Panc1 (cell line): Measurements from ENCODE around the gene RAB11FIP2. TPM values are rescaled to one million over a fixed set of nuclear protein-coding genes. Genes with fewer than 3 reads are reported as not detected.

Experiments
- ATAC-seq: fragments of 200-7000 bp; cut with Tn5 transposase; 2 replicates; pipeline ENCODE4 v1.9.1; 2020; ENCODE audit warnings: mild to moderate bottlenecking, moderate library complexity
- BruUV-seq: library from RNA; stranded (reverse); fragments of 400-500 nt; replicated peaks from 2 replicates; lab custom pipeline; 2021; lab: Mats Ljungman, UMichigan
- CTCF ChIA-PET: fragments of 300-600 bp; sonication (Branson Sonifier 250); formaldehyde crosslinking; loops from one replicate; lab custom pipeline; 2022; ENCODE audit warnings: antibody characterized with exemption; lab: Charles Lee
- POLR2A ChIA-PET: fragments of 300-600 bp; sonication (Branson Sonifier 250); formaldehyde crosslinking; loops from one replicate; lab custom pipeline; 2022; ENCODE audit warnings: antibody characterized with exemption; lab: Charles Lee
- DNase-seq: peaks from one replicate; pipeline ENCODE4 v3.0.0-alpha.2; 2010; ENCODE audit warnings: low read depth, low spot score
- H3K27ac ChIP-seq: 2 replicates; pipeline ENCODE4 v1.5.1; 2011; ENCODE audit warnings: mild to moderate bottlenecking, low read length, inconsistent platforms
- H3K27me3 ChIP-seq: fragments of 200-500 bp; sonication (Bioruptor generic); 2 replicates; pipeline ENCODE4 v1.6.0; 2014; ENCODE audit warnings: low read length, inconsistent platforms; ENCODE audit not compliant: control insufficient read depth, insufficient read depth
- H3K36me3 ChIP-seq: fragments of 200-500 bp; sonication (Bioruptor generic); 2 replicates; pipeline ENCODE4 v1.5.1; 2014; ENCODE audit warnings: inconsistent platforms, mild to moderate bottlenecking, low read length, moderate library complexity; ENCODE audit not compliant: control insufficient read depth, insufficient read depth
- H3K4me1 ChIP-seq: 2 replicates; pipeline ENCODE4 v1.5.1; 2011; ENCODE audit warnings: inconsistent platforms, mild to moderate bottlenecking, low read length, moderate library complexity; ENCODE audit not compliant: control insufficient read depth, insufficient read depth
- H3K4me3 ChIP-seq, 2 experiments: 2 replicates each; pipeline ENCODE4 v1.5.1; 2011 to 2012; ENCODE audit warnings: low read depth in 2 of 2, low read length in 2 of 2, mild to moderate bottlenecking in 2 of 2, inconsistent platforms in 1 of 2, moderate library complexity in 1 of 2
- H3K9me3 ChIP-seq: fragments of 200-500 bp; sonication (Bioruptor generic); 2 replicates; pipeline ENCODE4 v1.5.1; 2014; ENCODE audit warnings: low read depth, mild to moderate bottlenecking, inconsistent platforms, low read length, moderate library complexity; ENCODE audit not compliant: control insufficient read depth, insufficient read depth
- CTCF ChIP-seq: fragments of 450-650 bp; IDR thresholded peaks from 2 replicates; pipeline ENCODE4 v1.5.1; 2017; ENCODE audit warnings: mild to moderate bottlenecking
- POLR2AphosphoS5 ChIP-seq: IDR thresholded peaks from 2 replicates; pipeline ENCODE4 v1.6.1; 2012; ENCODE audit warnings: mild to moderate bottlenecking, low read depth, low read length, moderate library complexity
- SIN3A ChIP-seq: IDR thresholded peaks from 2 replicates; pipeline ENCODE4 v1.6.1; 2012; ENCODE audit warnings: low read depth, mild to moderate bottlenecking, low read length, moderate library complexity, borderline replicate concordance; ENCODE audit not compliant: insufficient read depth
- TCF7L2 ChIP-seq: IDR thresholded peaks from 2 replicates; pipeline ENCODE4 v1.6.1; 2011; ENCODE audit warnings: mild to moderate bottlenecking, low read depth, low read length, inconsistent platforms
- in situ Hi-C: cut with HindIII; loops from 2 replicates; pipeline ENCODE4 v1.10.0; 2016; ENCODE audit warnings: low sequenced_read_pairs, low pct_unique_long_range_greater_than_20kb
- intact Hi-C: fragments of 100-400 bp; cut with micrococcal nuclease; formaldehyde crosslinking; loops from one replicate; pipeline ENCODE4 v1.10.0; 2022; ENCODE audit not compliant: unreplicated experiment
- total RNA-seq: library from RNA; stranded (reverse); gene quantifications from one replicate; pipeline ENCODE4 v1.2.1, GENCODE V29; 2021; ENCODE audit not compliant: unreplicated experiment
- TF ChIP-seq, protein P1 (sequence below), 2 experiments: IDR thresholded peaks; 2 replicates each; pipeline ENCODE4 v1.6.1; 2011 to 2012; ENCODE audit warnings: low read depth in 2 of 2, control low read depth in 1 of 2, low read length in 1 of 2, mild to moderate bottlenecking in 1 of 2, moderate library complexity in 1 of 2; ENCODE audit not compliant: insufficient read depth in 1 of 2

RAB11FIP2 gene
- total RNA-seq, 1 experiment from 2014 or later, result 18.1 TPM

GRCh38 chr10:118057361-118057760, 10.6 kb upstream of the RAB11FIP2 start:
- intact Hi-C loops, result no loop called here
- Histone ChIP-seq H3K9me3 (no peaks in the 10 kb centered on the region), H3K4me3 (no peak overlapping the region), H3K27me3 (no peaks in the 10 kb centered on the region), H3K27ac (no peak overlapping the region), H3K4me1 (no peaks in the 10 kb centered on the region), H3K36me3 (no peaks in the 10 kb centered on the region)
- no peak for ATAC-seq
- CTCF ChIA-PET, result no interaction called here
- POLR2A ChIA-PET, result no interaction called here
- no TSS peak for BruUV-seq
- in situ Hi-C loops, result no loop called here
- TF ChIP-seq SIN3A (no peak), CTCF (no peak), POLR2AphosphoS5 (no peak), TCF7L2 (no peak)
- TF ChIP-seq, protein P1, sequence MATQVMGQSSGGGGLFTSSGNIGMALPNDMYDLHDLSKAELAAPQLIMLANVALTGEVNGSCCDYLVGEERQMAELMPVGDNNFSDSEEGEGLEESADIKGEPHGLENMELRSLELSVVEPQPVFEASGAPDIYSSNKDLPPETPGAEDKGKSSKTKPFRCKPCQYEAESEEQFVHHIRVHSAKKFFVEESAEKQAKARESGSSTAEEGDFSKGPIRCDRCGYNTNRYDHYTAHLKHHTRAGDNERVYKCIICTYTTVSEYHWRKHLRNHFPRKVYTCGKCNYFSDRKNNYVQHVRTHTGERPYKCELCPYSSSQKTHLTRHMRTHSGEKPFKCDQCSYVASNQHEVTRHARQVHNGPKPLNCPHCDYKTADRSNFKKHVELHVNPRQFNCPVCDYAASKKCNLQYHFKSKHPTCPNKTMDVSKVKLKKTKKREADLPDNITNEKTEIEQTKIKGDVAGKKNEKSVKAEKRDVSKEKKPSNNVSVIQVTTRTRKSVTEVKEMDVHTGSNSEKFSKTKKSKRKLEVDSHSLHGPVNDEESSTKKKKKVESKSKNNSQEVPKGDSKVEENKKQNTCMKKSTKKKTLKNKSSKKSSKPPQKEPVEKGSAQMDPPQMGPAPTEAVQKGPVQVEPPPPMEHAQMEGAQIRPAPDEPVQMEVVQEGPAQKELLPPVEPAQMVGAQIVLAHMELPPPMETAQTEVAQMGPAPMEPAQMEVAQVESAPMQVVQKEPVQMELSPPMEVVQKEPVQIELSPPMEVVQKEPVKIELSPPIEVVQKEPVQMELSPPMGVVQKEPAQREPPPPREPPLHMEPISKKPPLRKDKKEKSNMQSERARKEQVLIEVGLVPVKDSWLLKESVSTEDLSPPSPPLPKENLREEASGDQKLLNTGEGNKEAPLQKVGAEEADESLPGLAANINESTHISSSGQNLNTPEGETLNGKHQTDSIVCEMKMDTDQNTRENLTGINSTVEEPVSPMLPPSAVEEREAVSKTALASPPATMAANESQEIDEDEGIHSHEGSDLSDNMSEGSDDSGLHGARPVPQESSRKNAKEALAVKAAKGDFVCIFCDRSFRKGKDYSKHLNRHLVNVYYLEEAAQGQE (IDR thresholded peaks at IDR 0.05; ENCODE audit: insufficient read depth in 1 of 2, low read depth in 2 of 2, low read length in 1 of 2), result no peak
- DNase-seq, result no peak

DNA sequence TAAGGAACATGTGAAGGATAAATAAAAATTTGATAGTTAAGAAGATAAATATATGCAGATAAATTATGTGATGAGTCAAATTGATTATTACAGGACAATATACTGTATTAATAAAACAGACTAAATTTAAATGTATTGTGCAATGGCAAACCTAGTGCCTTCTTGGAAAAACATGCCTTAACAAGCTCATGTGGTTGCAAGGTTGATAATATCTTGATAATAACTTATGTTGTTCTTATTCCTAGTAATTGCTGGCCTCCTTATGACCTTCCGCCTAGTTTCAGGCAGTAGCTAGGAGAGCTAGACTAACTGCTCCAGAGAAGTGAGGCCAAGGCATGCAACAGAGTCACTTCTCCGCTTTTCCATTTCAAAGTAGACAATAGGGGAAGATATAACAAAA, 7.6 kb upstream of the RAB11FIP2 start:
- Histone ChIP-seq H3K4me1 (no peaks in the 10 kb centered on the region), H3K36me3 (no peaks in the 10 kb centered on the region), H3K9me3 (no peaks in the 10 kb centered on the region), H3K27ac (no peak overlapping the region), H3K27me3 (no peaks in the 10 kb centered on the region), H3K4me3 (no peak overlapping the region)
- ATAC-seq (no peak), DNase-seq (no peak)
- in situ Hi-C loops (no loop called here), intact Hi-C loops (no loop called here)
- POLR2A ChIA-PET, result no interaction called here
- CTCF ChIA-PET, result no interaction called here
- TF ChIP-seq SIN3A (no peak), POLR2AphosphoS5 (no peak), CTCF (no peak), TCF7L2 (no peak)
- TF ChIP-seq, protein P1 (IDR thresholded peaks at IDR 0.05; ENCODE audit: insufficient read depth in 1 of 2, low read depth in 2 of 2, low read length in 1 of 2), result no peak
- BruUV-seq, result no TSS peak
